HG02870 (cell line): ENCODE data around the gene CCDC73.
"Not testable (repeated sequence)": the region's sequence is repeated elsewhere in the genome, so short reads cannot be mapped to it uniquely, and the experiment has no call there.

Experiments used
- ATAC-seq: cut with Tn5 transposase; IDR thresholded peaks from one replicate; pipeline ENCODE4 v1.9.1; 2021; ENCODE audit warnings: mild to moderate bottlenecking, moderate library complexity; ENCODE audit not compliant: unreplicated experiment

Gene CCDC73

GRCh38 chr11:32794439-32794838 lies at the start of gene CCDC73:
CCDC73 (minus strand) TSS chr11:32794662; CDS start chr11:32760243, 34,419 bp downstream.
- no peak for ATAC-seq

DNA sequence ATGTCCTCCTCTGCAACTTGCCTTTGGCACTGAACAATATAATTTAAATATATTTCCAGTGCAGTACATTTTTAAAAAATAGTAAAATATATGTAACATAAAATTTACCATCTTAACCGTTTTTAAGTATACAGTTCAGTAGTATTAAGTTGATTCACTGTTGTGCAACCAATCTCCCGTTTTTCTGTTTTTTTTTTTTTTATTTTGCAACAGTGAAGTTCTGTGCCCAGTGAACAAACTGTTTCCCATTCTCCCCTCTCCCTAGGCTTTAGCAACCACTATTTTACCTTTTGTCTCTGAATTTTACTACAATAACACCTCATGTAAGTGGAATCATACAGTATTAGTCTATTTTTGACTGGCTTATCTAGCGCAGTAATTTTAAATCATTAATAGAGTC lies 49.1 kb upstream of the CCDC73 start:
- no peak for ATAC-seq

DNA sequence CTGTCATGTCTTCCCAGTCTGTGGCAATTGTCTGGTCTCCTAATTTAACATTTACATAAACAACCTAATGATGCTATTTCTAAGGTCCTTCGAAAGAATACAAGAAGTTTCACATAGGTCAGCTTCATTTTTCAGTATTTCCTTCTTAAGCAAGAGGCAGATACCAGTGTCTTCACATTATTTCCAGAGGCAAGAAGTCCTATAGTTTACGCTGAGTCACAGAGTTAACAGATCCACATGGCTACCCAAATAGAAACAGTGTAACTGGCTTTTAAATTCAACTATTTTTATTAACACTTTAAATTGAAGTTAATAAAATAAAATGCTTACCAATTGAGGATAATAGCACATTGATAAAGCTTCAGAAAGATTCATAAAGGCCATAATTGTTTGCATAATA lies 46.1 kb upstream of the CCDC73 start:
- ATAC-seq: no peak

DNA sequence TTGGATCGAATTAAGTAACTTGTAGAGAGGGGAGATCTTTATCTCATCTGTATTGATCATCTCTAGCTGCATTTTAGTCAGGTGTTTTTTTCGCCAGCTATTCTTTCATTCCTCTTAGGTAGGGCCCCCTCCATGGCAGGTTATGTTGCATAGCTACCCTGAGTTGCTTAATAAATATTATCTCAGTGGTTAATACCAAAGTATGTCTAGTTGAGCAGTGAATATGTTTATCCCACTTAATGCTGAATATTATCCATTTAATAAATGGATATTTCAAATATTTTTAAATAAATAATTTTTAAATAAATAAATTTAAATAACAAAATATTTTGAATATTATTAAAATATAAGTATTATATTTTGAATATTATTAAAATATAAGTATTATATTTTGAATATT lies 44.8 kb upstream of the CCDC73 start:
- no peak for ATAC-seq

DNA sequence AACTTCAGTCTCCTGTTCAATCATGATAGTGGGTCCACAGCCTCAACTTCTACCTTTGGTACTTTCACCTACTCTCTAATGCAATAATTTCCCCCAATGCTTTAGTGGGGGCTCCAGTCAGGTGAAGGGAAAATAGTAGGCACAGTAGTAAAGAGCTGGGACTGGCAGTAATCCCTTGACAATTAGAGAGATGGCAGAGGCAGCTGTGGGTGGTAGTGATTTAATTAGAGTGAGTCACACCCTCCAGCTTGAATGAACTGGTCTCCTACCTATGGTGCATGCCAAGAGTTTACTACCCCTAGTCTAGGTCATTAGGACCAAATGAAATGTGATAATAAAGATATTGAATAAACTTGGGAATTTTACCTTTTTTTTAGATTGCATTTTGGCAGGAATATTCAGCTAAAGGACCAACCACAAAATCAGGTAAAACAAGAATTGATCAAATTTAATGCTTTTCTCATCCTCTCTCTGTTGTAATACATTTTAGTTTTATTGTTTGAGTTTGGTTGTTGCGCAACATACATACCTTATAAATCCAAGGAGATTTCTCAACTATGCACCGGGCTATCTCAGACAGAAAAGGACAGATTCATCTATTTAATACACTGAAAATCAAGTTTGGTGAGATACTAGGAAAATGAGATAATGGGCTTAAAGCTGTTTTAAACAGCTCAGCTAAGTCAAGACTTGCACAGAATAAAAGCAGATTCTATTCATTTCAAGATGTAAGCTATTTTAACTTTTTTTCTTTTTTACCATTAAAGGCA lies 44.2 kb upstream of the CCDC73 start:
- no peak for ATAC-seq

GRCh38 chr11:32836946-32837345 lies 42.5 kb upstream of the CCDC73 start:
- no peak for ATAC-seq

DNA sequence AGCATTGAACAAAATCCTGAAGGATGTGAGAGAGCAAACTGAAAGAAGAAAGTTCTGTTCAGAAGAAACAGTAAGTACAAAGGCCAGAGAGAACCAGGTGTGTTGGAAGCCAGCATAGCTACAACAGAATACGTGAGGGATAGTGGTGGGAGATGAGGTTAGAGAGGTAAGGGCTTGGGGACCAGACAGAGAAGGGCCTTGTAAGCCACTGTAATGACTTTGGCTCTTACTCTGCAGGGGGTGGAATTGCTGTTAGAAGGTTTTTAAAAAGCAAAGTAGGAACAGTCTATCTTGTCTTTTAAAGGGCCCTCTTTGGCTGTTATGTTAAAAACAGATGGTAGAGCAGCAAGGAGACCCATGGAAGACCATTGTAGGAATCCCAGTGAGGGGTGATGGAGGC lies 39.5 kb upstream of the CCDC73 start:
- no peak for ATAC-seq

DNA sequence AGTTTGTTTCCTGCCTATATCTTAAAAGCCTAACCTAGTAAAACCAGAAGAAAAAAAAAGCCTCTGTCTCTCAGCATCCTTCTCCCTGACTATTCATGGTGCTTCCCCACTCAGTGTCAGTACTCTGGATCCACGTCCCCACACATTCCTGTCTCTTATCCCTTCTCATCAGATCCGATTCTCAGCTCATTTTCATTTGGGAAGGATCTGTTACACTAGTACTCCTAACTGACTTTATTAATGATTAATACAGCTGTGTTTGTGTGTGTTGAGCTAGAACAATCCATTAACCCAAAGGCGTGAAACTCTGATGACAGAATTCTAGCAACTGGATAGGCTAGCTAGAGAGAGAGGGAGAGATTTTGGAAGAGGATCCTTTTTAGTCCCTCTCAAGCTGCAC lies 36.8 kb upstream of the CCDC73 start:
- ATAC-seq: no peak

- ATAC-seq: no peak
Observed at GRCh38 chr11:32830796-32831195, 36.3 kb upstream of the CCDC73 start.

GRCh38 chr11:32830413-32830738 lies 35.9 kb upstream of the CCDC73 start:
- peak; percentile 1 for ATAC-seq

DNA sequence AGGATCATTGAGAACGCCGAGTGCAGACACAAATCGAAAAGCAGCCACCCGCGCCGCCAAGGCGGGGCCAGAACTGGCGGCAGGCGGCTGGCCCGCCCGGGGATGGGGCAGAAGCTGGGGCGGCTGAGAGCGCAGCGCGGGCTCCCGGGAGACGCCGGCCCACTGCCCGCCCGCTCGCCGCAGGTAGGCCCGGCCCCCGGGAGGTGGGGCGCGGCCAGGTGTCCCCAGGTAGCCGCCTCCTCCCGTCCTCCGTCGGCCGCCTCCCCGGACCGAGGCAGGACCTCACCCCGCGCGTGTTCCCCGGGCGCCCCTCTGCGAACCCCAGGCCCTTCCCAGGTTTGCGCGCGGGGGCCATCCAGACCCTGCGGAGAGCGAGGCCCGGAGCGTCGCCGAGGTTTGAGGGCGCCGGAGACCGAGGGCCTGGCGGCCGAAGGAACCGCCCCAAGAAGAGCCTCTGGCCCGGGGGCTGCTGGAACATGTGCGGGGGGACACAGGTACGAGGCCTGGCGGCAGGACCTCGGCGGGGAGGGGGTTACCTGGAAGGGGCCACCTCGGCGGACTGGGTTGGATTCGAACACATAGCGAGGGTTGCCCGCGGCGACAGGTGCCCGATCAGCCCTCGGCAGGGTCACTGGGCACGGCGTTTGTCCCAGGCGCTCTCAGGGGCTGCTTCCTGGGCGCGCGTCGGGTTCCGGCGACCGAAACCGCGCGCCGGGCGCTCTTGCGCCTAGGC lies 35.4 kb upstream of the CCDC73 start, which contains the start of gene PRRG4:
Gene PRRG4 (plus strand): TSS at position 248 of the 733 bp plus-strand sequence. CDS start 603 bp downstream, outside the sequence.
- ATAC-seq: peak; percentile 85

- peak; percentile 41 for ATAC-seq
Observed at GRCh38 chr11:32829157-32829679, 34.8 kb upstream of the CCDC73 start.

DNA sequence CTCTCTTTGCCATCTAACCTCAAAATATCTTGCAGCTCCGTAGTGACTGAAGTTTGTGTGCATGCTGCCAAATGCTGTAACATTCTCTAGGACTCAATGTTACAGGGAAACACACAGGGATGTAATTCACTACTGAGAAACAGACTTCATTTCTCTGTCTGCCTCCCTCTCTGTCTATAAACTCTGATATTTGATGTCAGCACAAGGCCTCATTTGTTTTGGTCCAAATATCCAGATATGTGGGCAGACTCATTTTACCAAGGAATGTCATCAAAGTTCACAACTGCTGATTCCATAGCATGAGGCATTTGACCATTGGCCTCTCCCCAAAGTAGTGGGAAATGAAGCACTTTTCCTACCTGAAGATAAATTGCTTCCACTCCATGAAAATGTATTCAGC lies 32.8 kb upstream of the CCDC73 start:
- ATAC-seq: no peak

GRCh38 chr11:32826113-32826512 lies 31.7 kb upstream of the CCDC73 start:
- ATAC-seq: no peak

DNA sequence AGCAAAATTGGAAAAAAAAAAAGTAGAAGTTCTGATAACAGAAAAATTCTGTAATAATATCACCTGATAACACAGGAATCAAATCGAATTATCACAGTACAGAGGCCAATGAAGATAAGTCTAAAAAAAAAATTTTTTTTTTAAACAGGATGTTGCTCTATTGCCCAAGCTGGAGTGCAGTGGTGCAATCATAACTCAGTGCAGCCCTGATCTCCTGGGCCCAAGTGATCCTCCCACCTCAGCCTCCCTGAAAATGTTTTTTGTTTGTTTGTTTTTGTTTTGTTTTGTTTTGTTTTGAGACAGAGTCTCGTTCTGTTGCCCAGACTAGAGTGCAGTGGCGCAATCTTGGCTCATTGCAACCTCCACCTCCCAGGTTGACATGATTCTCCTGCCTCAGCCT lies 29.2 kb upstream of the CCDC73 start:
- not testable (repeated sequence) for ATAC-seq

GRCh38 chr11:32821917-32822560 lies 27.6 kb upstream of the CCDC73 start:
- no peak for ATAC-seq

DNA sequence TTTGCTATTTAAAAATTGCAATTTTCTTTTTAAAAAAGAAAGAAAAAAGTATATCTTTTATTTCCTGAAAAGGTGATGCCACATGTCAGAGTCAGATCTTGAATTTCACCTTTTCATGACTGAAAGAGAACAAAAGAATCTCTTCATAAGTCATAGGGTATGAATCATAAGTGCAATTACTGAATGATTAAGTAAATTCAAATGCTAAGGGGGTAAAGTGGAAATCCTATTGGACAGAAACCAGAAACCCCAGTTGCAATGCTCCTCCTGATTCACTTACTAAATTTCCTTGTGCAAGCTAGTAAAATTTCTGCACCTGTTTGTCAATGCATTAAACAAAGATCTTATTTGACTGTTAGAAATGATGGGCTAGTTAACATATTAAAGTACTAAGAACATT lies 27.1 kb upstream of the CCDC73 start:
- no peak for ATAC-seq

DNA sequence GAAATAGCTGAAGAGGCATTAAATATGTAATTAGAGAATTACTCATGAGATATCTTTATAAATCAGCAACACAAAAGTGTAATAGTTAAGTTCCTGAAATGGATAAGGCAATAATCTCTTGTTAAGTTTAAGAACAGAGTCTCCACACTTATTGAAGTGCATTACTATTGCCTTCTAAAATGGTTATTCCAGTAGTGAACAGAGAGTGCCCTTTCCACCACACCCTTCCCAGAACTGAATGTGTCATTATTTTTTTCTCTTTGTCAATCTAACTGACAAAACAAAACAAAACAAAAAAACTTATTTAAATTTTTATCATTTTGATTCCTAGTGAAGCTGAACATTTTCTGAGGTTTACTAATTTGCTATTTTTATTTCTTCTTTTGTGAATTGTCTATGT lies 26.0 kb upstream of the CCDC73 start:
- no peak for ATAC-seq

GRCh38 chr11:32819187-32819586 lies 24.7 kb upstream of the CCDC73 start:
- ATAC-seq: no peak

DNA sequence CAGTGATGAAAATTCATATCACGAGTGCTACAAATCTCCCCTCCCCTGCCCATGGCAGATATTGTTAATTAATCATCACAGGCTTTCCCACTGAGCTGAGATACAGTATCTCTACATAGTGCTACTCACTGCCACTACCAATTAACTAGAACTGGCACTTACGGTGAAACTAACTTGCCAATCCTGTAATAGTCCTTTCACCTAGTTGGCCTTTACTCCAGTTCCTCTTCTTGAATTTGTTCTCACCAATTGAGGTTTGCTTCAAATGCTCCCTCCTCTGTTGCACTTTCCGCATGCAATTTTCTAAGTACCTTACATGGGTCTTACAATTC lies 23.4 kb upstream of the CCDC73 start:
- ATAC-seq: no peak

GRCh38 chr11:32817181-32817851 lies 22.9 kb upstream of the CCDC73 start:
- ATAC-seq: no peak
